Liver (tissue), 9 donors: ENCODE data around the gene DRD1. TPM values are rescaled to one million over a fixed set of nuclear protein-coding genes. Genes with fewer than 3 reads are reported as not detected.

ENCODE experiments used
- DNase-seq: peaks from one replicate; pipeline ENCODE4 v3.0.0-alpha.2; 2017; ENCODE audit warnings: low spot score
- H3K27ac ChIP-seq, 2 donors: one replicate each; pipeline ENCODE4 v1.7.0; 2013; ENCODE audit warnings: inconsistent platforms in 2 of 2, low read length in 2 of 2, control low read depth in 1 of 2, low read depth in 1 of 2, mild to moderate bottlenecking in 1 of 2
- H3K27me3 ChIP-seq, 4 donors: one replicate each; pipeline versions ENCODE4 v1.6.1 to v1.7.0; 2013; ENCODE audit warnings: low read length in 3 of 4, inconsistent platforms in 1 of 4, mild to moderate bottlenecking in 1 of 4, moderate library complexity in 1 of 4; ENCODE audit not compliant: control insufficient read depth in 4 of 4, insufficient read depth in 4 of 4
- H3K36me3 ChIP-seq, 4 donors: one replicate each; pipeline versions ENCODE4 v1.6.1 to v1.7.0; 2013; ENCODE audit warnings: low read length in 3 of 4, mild to moderate bottlenecking in 3 of 4, low read depth in 1 of 4, moderate library complexity in 1 of 4; ENCODE audit not compliant: control insufficient read depth in 4 of 4, insufficient read depth in 3 of 4
- H3K4me1 ChIP-seq, 4 donors: one replicate each; pipeline versions ENCODE4 v1.6.1 to v1.7.0; 2013; ENCODE audit warnings: low read length in 3 of 4, mild to moderate bottlenecking in 3 of 4, moderate library complexity in 1 of 4; ENCODE audit not compliant: control insufficient read depth in 4 of 4, insufficient read depth in 4 of 4
- H3K4me3 ChIP-seq, 3 donors: one replicate each; pipeline versions ENCODE4 v1.6.1 to v1.7.0; 2013; ENCODE audit warnings: low read length in 3 of 3, control low read depth in 1 of 3, low read depth in 1 of 3, mild to moderate bottlenecking in 1 of 3
- H3K9ac ChIP-seq, 2 donors: one replicate each; pipeline ENCODE4 v1.7.0; 2013; ENCODE audit warnings: low read length in 2 of 2, mild to moderate bottlenecking in 2 of 2, moderate library complexity in 2 of 2, control low read depth in 1 of 2, low read depth in 1 of 2
- H3K9me3 ChIP-seq, 4 donors: one replicate each; pipeline versions ENCODE4 v1.6.1 to v1.7.0; 2013; ENCODE audit warnings: low read length in 3 of 4; ENCODE audit not compliant: control insufficient read depth in 4 of 4
- EGR1 ChIP-seq, 2 donors: IDR thresholded peaks; 2 replicates each; pipeline ENCODE4 v1.6.1; 2016 to 2018; ENCODE audit warnings: antibody characterized with exemption in 2 of 2, low read depth in 2 of 2
- FOXA1 ChIP-seq: IDR thresholded peaks from 2 replicates; pipeline ENCODE4 v1.6.1; 2016; ENCODE audit warnings: antibody characterized with exemption
- FOXA2 ChIP-seq: IDR thresholded peaks from 2 replicates; pipeline ENCODE4 v1.6.1; 2016; ENCODE audit warnings: antibody characterized with exemption
- GABPA ChIP-seq, 2 donors: IDR thresholded peaks in 1 of 2; conservative IDR thresholded peaks in 1 of 2; 2 replicates each; pipeline ENCODE4 v1.6.1; 2016; ENCODE audit warnings: antibody characterized with exemption in 2 of 2, mild to moderate bottlenecking in 1 of 2, moderate library complexity in 1 of 2
- HNF4A ChIP-seq, 2 donors: conservative IDR thresholded peaks; 2 replicates each; pipeline ENCODE4 v1.6.1; 2016; ENCODE audit warnings: antibody characterized with exemption in 2 of 2, mild to moderate bottlenecking in 2 of 2
- HNF4G ChIP-seq: IDR thresholded peaks from 2 replicates; pipeline ENCODE4 v1.6.1; 2016; ENCODE audit warnings: antibody characterized with exemption
- JUND ChIP-seq, 2 donors: IDR thresholded peaks; 2 replicates each; pipeline ENCODE4 v1.6.1; 2016; ENCODE audit warnings: antibody characterized with exemption in 2 of 2
- NR2F2 ChIP-seq: IDR thresholded peaks from 2 replicates; pipeline ENCODE4 v1.6.1; 2016; ENCODE audit warnings: antibody characterized with exemption
- RAD21 ChIP-seq, 2 donors: IDR thresholded peaks; 2 replicates each; pipeline ENCODE4 v1.6.1; 2016; ENCODE audit warnings: antibody characterized with exemption in 2 of 2, mild to moderate bottlenecking in 2 of 2
- RXRA ChIP-seq, 2 donors: IDR thresholded peaks; 2 replicates each; pipeline ENCODE4 v1.6.1; 2017 to 2018; ENCODE audit warnings: antibody characterized with exemption in 2 of 2, mild to moderate bottlenecking in 1 of 2
- SP1 ChIP-seq: IDR thresholded peaks from 2 replicates; pipeline ENCODE4 v1.6.1; 2018; ENCODE audit warnings: antibody characterized with exemption, mild to moderate bottlenecking
- TAF1 ChIP-seq: conservative IDR thresholded peaks from 2 replicates; pipeline ENCODE4 v1.6.1; 2016; ENCODE audit warnings: antibody characterized with exemption, mild to moderate bottlenecking
- YY1 ChIP-seq: IDR thresholded peaks from 2 replicates; pipeline ENCODE4 v1.6.1; 2016; ENCODE audit warnings: antibody characterized with exemption, mild to moderate bottlenecking
- WGBS: extraction: QIAGEN DNeasy Blood & Tissue Kit; methylation state at CpG from one replicate; pipeline ENCODE4 v1.1.7; 2013; 5-methylcytosine and 5-hydroxymethylcytosine counted together
- polyA plus RNA-seq, 2 donors: library from polyadenylated mRNA; stranded (reverse) in 1 of 2; unstranded in 1 of 2; fragments of 200-250 nt in 1 of 2; fragments of >200 nt in 1 of 2; fragmentation: Nextera tagmentation in 1 of 2; extraction: Ambion mirVana in 1 of 2; gene quantifications; one replicate each; pipeline versions ENCODE4 v1.2.1 to v1.2.3, GENCODE V29; 2013 to 2015
- total RNA-seq, 2 donors: library from RNA; depleted of rRNA; stranded (reverse); fragments of >200 nt; gene quantifications; one replicate each; pipeline ENCODE4 v1.2.3, GENCODE V29; 2014
- TF ChIP-seq, protein P1 (sequence below): fragments of 150-350 bp; IDR thresholded peaks from 2 replicates; pipeline ENCODE4 v1.5.1; 2017; ENCODE audit warnings: improper control_type of control experiment, low read depth, low read length; ENCODE audit not compliant: missing input control
- TF ChIP-seq, protein P2 (sequence below): IDR thresholded peaks from 2 replicates; pipeline ENCODE4 v1.6.1; 2016; ENCODE audit warnings: antibody characterized with exemption
- TF ChIP-seq, protein P3 (sequence below): IDR thresholded peaks from 2 replicates; pipeline ENCODE4 v1.6.1; 2016; ENCODE audit warnings: antibody characterized with exemption, mild to moderate bottlenecking
- TF ChIP-seq, protein P4 (sequence below): IDR thresholded peaks from 2 replicates; pipeline ENCODE4 v1.6.1; 2016; ENCODE audit warnings: antibody characterized with exemption
- TF ChIP-seq, protein P5 (sequence below): IDR thresholded peaks from 2 replicates; pipeline ENCODE4 v1.6.1; 2016; ENCODE audit warnings: antibody characterized with exemption
- donor health status: healthy.
- donor health status: healthy.
- donor health status: healthy.
- donor health status: healthy.
- donor health status: healthy.

Gene DRD1
- total and polyA plus RNA-seq, 4 donors = 0.05 to 0.17 TPM; not detected in 2

DNA sequence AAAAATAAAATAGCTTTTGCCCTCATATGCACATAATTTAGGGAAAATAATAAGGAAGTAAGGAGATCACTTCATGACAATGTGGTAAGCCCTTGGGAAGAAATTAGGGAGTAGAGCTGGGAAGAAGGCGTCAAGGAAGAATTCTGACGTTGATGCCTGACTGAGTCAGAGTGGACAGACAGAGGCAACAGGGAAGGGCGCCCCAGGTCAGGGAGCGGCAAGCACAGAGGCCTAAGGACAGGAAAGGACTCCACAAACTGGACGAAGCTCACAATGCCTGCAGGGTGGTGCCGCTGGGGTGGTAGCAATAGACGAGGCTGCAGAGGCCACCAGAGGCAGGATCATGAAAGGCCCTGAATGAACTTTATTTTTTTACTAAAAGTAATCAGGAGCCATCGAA, 7.6 kb downstream of the DRD1 start:
- no peak for DNase-seq
- Histone ChIP-seq H3K9me3 (no peaks in the 10 kb centered on the region), H3K36me3 (no peaks in the 10 kb centered on the region), H3K27me3 (no peaks in the 10 kb centered on the region), H3K4me1 (no peaks in the 10 kb centered on the region), H3K9ac (no peak overlapping the region), H3K4me3 (no peak overlapping the region), H3K27ac (no peak overlapping the region)
- WGBS = 72% methylated on average over 8 of the region's 8 CpGs
- TF ChIP-seq, protein P1, sequence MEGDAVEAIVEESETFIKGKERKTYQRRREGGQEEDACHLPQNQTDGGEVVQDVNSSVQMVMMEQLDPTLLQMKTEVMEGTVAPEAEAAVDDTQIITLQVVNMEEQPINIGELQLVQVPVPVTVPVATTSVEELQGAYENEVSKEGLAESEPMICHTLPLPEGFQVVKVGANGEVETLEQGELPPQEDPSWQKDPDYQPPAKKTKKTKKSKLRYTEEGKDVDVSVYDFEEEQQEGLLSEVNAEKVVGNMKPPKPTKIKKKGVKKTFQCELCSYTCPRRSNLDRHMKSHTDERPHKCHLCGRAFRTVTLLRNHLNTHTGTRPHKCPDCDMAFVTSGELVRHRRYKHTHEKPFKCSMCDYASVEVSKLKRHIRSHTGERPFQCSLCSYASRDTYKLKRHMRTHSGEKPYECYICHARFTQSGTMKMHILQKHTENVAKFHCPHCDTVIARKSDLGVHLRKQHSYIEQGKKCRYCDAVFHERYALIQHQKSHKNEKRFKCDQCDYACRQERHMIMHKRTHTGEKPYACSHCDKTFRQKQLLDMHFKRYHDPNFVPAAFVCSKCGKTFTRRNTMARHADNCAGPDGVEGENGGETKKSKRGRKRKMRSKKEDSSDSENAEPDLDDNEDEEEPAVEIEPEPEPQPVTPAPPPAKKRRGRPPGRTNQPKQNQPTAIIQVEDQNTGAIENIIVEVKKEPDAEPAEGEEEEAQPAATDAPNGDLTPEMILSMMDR = no peak
- TF ChIP-seq, protein P2, sequence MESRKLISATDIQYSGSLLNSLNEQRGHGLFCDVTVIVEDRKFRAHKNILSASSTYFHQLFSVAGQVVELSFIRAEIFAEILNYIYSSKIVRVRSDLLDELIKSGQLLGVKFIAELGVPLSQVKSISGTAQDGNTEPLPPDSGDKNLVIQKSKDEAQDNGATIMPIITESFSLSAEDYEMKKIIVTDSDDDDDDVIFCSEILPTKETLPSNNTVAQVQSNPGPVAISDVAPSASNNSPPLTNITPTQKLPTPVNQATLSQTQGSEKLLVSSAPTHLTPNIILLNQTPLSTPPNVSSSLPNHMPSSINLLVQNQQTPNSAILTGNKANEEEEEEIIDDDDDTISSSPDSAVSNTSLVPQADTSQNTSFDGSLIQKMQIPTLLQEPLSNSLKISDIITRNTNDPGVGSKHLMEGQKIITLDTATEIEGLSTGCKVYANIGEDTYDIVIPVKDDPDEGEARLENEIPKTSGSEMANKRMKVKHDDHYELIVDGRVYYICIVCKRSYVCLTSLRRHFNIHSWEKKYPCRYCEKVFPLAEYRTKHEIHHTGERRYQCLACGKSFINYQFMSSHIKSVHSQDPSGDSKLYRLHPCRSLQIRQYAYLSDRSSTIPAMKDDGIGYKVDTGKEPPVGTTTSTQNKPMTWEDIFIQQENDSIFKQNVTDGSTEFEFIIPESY = no peak
- TF ChIP-seq HNF4A (conservative IDR thresholded peaks at IDR 0.05) (no peak), HNF4G (no peak), TAF1 (no peak), EGR1 (IDR thresholded peaks at IDR 0.05; ENCODE audit: low read depth in 2 of 2) (no peak), GABPA (IDR thresholded peaks at IDR 0.05 in 1 of 2, conservative IDR thresholded peaks at IDR 0.05 in 1 of 2) (no peak), YY1 (no peak), FOXA2 (no peak), FOXA1 (no peak), NR2F2 (no peak), SP1 (no peak), JUND (IDR thresholded peaks at IDR 0.05) (no peak), RXRA (IDR thresholded peaks at IDR 0.05) (no peak), RAD21 (IDR thresholded peaks at IDR 0.05) (no peak)
- TF ChIP-seq, protein P3, sequence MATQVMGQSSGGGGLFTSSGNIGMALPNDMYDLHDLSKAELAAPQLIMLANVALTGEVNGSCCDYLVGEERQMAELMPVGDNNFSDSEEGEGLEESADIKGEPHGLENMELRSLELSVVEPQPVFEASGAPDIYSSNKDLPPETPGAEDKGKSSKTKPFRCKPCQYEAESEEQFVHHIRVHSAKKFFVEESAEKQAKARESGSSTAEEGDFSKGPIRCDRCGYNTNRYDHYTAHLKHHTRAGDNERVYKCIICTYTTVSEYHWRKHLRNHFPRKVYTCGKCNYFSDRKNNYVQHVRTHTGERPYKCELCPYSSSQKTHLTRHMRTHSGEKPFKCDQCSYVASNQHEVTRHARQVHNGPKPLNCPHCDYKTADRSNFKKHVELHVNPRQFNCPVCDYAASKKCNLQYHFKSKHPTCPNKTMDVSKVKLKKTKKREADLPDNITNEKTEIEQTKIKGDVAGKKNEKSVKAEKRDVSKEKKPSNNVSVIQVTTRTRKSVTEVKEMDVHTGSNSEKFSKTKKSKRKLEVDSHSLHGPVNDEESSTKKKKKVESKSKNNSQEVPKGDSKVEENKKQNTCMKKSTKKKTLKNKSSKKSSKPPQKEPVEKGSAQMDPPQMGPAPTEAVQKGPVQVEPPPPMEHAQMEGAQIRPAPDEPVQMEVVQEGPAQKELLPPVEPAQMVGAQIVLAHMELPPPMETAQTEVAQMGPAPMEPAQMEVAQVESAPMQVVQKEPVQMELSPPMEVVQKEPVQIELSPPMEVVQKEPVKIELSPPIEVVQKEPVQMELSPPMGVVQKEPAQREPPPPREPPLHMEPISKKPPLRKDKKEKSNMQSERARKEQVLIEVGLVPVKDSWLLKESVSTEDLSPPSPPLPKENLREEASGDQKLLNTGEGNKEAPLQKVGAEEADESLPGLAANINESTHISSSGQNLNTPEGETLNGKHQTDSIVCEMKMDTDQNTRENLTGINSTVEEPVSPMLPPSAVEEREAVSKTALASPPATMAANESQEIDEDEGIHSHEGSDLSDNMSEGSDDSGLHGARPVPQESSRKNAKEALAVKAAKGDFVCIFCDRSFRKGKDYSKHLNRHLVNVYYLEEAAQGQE = no peak
- TF ChIP-seq, protein P4, sequence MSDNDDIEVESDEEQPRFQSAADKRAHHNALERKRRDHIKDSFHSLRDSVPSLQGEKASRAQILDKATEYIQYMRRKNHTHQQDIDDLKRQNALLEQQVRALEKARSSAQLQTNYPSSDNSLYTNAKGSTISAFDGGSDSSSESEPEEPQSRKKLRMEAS = no peak
- TF ChIP-seq, protein P5, sequence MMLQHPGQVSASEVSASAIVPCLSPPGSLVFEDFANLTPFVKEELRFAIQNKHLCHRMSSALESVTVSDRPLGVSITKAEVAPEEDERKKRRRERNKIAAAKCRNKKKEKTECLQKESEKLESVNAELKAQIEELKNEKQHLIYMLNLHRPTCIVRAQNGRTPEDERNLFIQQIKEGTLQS = no peak
